Stimulated activated CD8-positive, alpha-beta memory T cell treated with anti-CD3 and anti-CD28 coated beads, Interleukin-4, amount 100 ng/mL, for 48 hours (primary cell): Measurements from ENCODE around the gene FRMD1.

Experiments used
- DNase-seq: peaks from one replicate; pipeline ENCODE4 v3.0.0-alpha.2; 2020

Gene FRMD1

GRCh38 chr6:168022488-168023321 is 56.3 kb downstream of the FRMD1 start:
- no peak for DNase-seq

GRCh38 chr6:168021581-168021980 is 57.4 kb downstream of the FRMD1 start:
- DNase-seq = no peak

GRCh38 chr6:168020242-168020641 is 58.8 kb downstream of the FRMD1 start:
- DNase-seq = no peak

- no peak for DNase-seq
These were observed 60.3 kb downstream of the FRMD1 start for GRCh38 chr6:168018664-168019063.

- no peak for DNase-seq
These were observed 61.4 kb downstream of the FRMD1 start for GRCh38 chr6:168017629-168018028.

- no peak for DNase-seq
These were observed 62.1 kb downstream of the FRMD1 start for GRCh38 chr6:168016721-168017525.

GRCh38 chr6:168016176-168016620 is 62.8 kb downstream of the FRMD1 start:
- no peak for DNase-seq

GRCh38 chr6:168015482-168016175 is 63.4 kb downstream of the FRMD1 start:
- DNase-seq = no peak

- DNase-seq = no peak
These were observed 64.0 kb downstream of the FRMD1 start for GRCh38 chr6:168015009-168015408.

GRCh38 chr6:168014428-168014827 is 64.6 kb downstream of the FRMD1 start:
- DNase-seq = no peak

- no peak for DNase-seq
These were observed 65.6 kb downstream of the FRMD1 start for GRCh38 chr6:168013250-168013915.

- DNase-seq = no peak
These were observed 66.4 kb downstream of the FRMD1 start for GRCh38 chr6:168012431-168013249.

GRCh38 chr6:168011291-168011690 is 67.7 kb downstream of the FRMD1 start:
- DNase-seq = no peak

- no peak for DNase-seq
These were observed 69.7 kb downstream of the FRMD1 start for GRCh38 chr6:168009331-168009730.

- no peak for DNase-seq
These were observed 71.2 kb downstream of the FRMD1 start for GRCh38 chr6:168007592-168008338.

GRCh38 chr6:168005796-168006195 is 73.2 kb downstream of the FRMD1 start:
- DNase-seq = no peak

GRCh38 chr6:168004945-168005344 is 74.1 kb downstream of the FRMD1 start:
- DNase-seq = no peak

- DNase-seq = no peak
These were observed 75.0 kb downstream of the FRMD1 start for GRCh38 chr6:168004023-168004422.
